OCI-LY7 (cell line): Measurements from ENCODE around the gene CABLES1.

Source experiments
- CTCF ChIP-seq: fragments of 200-600 bp; sonication (generic); conservative IDR thresholded peaks from 2 replicates; pipeline ENCODE4 v1.5.1; 2014; ENCODE audit warnings: mild to moderate bottlenecking, antibody characterized with exemption, low read length, moderate library complexity, mixed read lengths
- EZH2phosphoT487 ChIP-seq: fragments of 200-600 bp; sonication (generic); IDR thresholded peaks from 2 replicates; pipeline ENCODE4 v1.6.1; 2018; ENCODE audit warnings: low read depth, borderline replicate concordance, mild to moderate bottlenecking, mixed run types, antibody characterized with exemption, low read length, moderate library complexity, mixed read lengths

- TF ChIP-seq CTCF (no peak), EZH2phosphoT487 (no peak)
Observed at GRCh38 chr18:23142251-23142929, 7.1 kb downstream of the CABLES1 start.
